ENCODE measurements around the gene HDAC9.

HDAC9 gene

DNA sequence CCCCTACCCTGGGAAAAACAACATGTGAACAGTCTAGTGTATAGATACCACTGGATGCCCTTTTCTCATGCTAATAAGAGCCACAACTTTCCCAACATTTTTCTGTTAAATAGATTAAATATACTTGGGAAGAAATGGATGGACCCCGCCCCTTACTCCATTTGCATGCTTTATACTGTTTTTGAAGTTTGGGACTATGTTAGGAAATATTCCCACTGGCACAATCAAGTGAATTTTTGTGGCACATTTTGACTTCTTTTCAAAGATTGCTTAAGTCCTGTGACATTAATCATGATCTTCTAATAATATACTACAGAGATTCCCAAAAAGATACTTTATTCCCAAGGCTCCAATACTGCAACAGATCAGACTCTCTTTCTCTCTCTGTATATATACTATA lies 405.3 kb downstream of the HDAC9 start:
- no peak overlapping the region for H3K4me3 ChIP-seq (ENCODE audit: insufficient read depth, low read length, poor library complexity, severe bottlenecking)
- no peak overlapping the region for H2AFZ ChIP-seq (ENCODE audit: low read depth, low read length, severe bottlenecking)
- no peaks in the 10 kb centered on the region for H4K20me1 ChIP-seq (ENCODE audit: low read depth, low read length)
- no peak overlapping the region for H3K27ac ChIP-seq (ENCODE audit: low read depth, low read length)
- H3K4me2 ChIP-seq (ENCODE audit: low read depth, low read length, poor library complexity, severe bottlenecking): no peak overlapping the region
- no peaks in the 10 kb centered on the region for H3K9me2 ChIP-seq (replicated peaks; ENCODE audit: insufficient read depth, low read length)
- TF ChIP-seq, protein P1, sequence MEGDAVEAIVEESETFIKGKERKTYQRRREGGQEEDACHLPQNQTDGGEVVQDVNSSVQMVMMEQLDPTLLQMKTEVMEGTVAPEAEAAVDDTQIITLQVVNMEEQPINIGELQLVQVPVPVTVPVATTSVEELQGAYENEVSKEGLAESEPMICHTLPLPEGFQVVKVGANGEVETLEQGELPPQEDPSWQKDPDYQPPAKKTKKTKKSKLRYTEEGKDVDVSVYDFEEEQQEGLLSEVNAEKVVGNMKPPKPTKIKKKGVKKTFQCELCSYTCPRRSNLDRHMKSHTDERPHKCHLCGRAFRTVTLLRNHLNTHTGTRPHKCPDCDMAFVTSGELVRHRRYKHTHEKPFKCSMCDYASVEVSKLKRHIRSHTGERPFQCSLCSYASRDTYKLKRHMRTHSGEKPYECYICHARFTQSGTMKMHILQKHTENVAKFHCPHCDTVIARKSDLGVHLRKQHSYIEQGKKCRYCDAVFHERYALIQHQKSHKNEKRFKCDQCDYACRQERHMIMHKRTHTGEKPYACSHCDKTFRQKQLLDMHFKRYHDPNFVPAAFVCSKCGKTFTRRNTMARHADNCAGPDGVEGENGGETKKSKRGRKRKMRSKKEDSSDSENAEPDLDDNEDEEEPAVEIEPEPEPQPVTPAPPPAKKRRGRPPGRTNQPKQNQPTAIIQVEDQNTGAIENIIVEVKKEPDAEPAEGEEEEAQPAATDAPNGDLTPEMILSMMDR (IDR thresholded peaks at IDR 0.05; ENCODE audit: insufficient read depth, low read length, poor library complexity, severe bottlenecking): no peak
- TF ChIP-seq EZH2phosphoT487 (conservative IDR thresholded peaks at IDR 0.05; ENCODE audit: low read length): no peak
- no peak overlapping the region for H3K9ac ChIP-seq (ENCODE audit: low read length)
- H3K79me2 ChIP-seq (ENCODE audit: insufficient read depth, low read length): no peaks in the 10 kb centered on the region
- H3F3A ChIP-seq (ENCODE audit: insufficient read depth): no peaks in the 10 kb centered on the region
- no peaks in the 10 kb centered on the region for H3K27me3 ChIP-seq (ENCODE audit: low read length)
- no peaks in the 10 kb centered on the region for H3K36me3 ChIP-seq (ENCODE audit: low read length)
- no peaks in the 10 kb centered on the region for H3K9me3 ChIP-seq (ENCODE audit: insufficient read depth, low read length)

DNA sequence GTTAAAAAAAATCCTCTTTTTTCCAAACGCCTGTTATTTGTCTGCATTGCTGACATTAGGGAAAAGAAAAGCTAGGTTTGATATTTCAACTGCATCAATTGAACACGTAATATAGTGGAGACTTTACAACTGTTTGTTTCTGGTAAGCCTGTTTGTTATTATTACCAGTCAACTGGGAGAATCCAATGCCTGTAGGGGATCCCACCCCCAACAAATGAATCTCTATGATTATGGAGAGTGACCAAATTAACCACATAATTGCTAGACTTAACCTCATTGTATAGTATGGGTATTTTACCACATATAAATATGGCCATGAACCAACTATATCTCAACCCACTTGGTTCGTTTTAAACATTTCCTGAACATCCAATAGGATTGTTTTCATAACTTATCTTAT lies 405.8 kb downstream of the HDAC9 start:
- no peaks in the 10 kb centered on the region for H3K27me3 ChIP-seq (ENCODE audit: low read length)
- H2AFZ ChIP-seq (ENCODE audit: low read depth, low read length, severe bottlenecking): no peak overlapping the region
- H3K9ac ChIP-seq (ENCODE audit: low read length): no peak overlapping the region
- H4K20me1 ChIP-seq (ENCODE audit: low read depth, low read length): no peaks in the 10 kb centered on the region
- H3K36me3 ChIP-seq (ENCODE audit: low read length): no peaks in the 10 kb centered on the region
- no peak overlapping the region for H3K4me3 ChIP-seq (ENCODE audit: insufficient read depth, low read length, poor library complexity, severe bottlenecking)
- no peaks in the 10 kb centered on the region for H3F3A ChIP-seq (ENCODE audit: insufficient read depth)
- H3K9me3 ChIP-seq (ENCODE audit: insufficient read depth, low read length): no peaks in the 10 kb centered on the region
- no peak overlapping the region for H3K27ac ChIP-seq (ENCODE audit: low read depth, low read length)
- H3K4me2 ChIP-seq (ENCODE audit: low read depth, low read length, poor library complexity, severe bottlenecking): no peak overlapping the region
- H3K9me2 ChIP-seq (replicated peaks; ENCODE audit: insufficient read depth, low read length): no peaks in the 10 kb centered on the region
- no peak for TF ChIP-seq EZH2phosphoT487 (conservative IDR thresholded peaks at IDR 0.05; ENCODE audit: low read length)
- TF ChIP-seq, protein P1 (IDR thresholded peaks at IDR 0.05; ENCODE audit: insufficient read depth, low read length, poor library complexity, severe bottlenecking): no peak
- no peaks in the 10 kb centered on the region for H3K79me2 ChIP-seq (ENCODE audit: insufficient read depth, low read length)

DNA sequence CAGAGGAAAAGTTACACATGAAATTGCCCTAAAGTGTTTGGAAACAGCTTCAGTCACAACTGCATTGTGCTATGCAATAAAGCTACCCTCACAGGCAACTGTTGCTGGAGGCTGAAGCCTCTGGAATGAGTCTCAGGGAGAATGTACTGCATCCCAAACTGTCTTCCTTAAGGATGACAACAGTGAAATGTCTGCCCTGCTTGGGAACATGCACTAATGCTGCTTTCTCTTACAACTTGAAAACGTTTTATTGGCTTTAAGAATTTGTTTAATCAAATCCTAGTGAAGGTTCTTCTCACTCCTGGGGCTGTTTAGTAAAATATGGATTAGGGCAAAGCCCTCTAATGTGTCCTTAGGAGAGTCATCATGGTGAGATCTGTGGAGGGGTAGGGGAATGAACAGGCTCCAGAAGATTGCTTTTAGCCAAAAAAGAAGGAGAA lies 406.5 kb downstream of the HDAC9 start:
- no peaks in the 10 kb centered on the region for H3K27me3 ChIP-seq (ENCODE audit: low read length)
- H4K20me1 ChIP-seq (ENCODE audit: low read depth, low read length): no peaks in the 10 kb centered on the region
- H2AFZ ChIP-seq (ENCODE audit: low read depth, low read length, severe bottlenecking): no peak overlapping the region
- H3K9ac ChIP-seq (ENCODE audit: low read length): no peak overlapping the region
- no peak overlapping the region for H3K4me2 ChIP-seq (ENCODE audit: low read depth, low read length, poor library complexity, severe bottlenecking)
- no peak for TF ChIP-seq EZH2phosphoT487 (conservative IDR thresholded peaks at IDR 0.05; ENCODE audit: low read length)
- TF ChIP-seq, protein P1 (IDR thresholded peaks at IDR 0.05; ENCODE audit: insufficient read depth, low read length, poor library complexity, severe bottlenecking): no peak
- no peaks in the 10 kb centered on the region for H3K36me3 ChIP-seq (ENCODE audit: low read length)
- H3K9me3 ChIP-seq (ENCODE audit: insufficient read depth, low read length): no peaks in the 10 kb centered on the region
- H3K79me2 ChIP-seq (ENCODE audit: insufficient read depth, low read length): no peaks in the 10 kb centered on the region
- no peak overlapping the region for H3K27ac ChIP-seq (ENCODE audit: low read depth, low read length)
- no peaks in the 10 kb centered on the region for H3K9me2 ChIP-seq (replicated peaks; ENCODE audit: insufficient read depth, low read length)
- no peaks in the 10 kb centered on the region for H3F3A ChIP-seq (ENCODE audit: insufficient read depth)
- no peak overlapping the region for H3K4me3 ChIP-seq (ENCODE audit: insufficient read depth, low read length, poor library complexity, severe bottlenecking)
